Measurements from ENCODE around the gene CD163. TPM values are rescaled to one million over a fixed set of nuclear protein-coding genes. Genes with fewer than 3 reads are reported as not detected.

Gene CD163
- total RNA-seq, 4 donors from 2014 or later, result 14.4 to 72.5 (median 46.7) TPM

DNA sequence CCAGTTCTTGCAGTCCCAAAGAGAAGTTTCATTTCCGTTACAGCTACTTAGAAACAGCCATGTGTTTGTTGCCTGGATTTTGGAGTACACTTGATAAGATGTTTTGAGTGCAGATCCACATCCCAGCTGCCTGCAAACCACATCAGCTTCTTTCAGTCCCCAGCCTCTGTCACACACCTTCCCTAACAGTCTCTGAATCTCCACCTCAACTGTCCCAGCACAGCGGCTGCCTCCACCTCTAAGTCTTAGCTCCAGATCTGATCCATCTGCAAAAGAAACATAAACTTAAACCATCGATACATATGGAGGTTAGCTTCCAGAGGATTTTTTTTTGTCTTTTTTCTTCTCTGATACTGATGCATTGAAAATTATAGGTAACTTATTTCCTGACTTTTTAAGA lies 8.4 kb downstream of the CD163 start:
- H3K4me1 ChIP-seq, result no peaks in the 10 kb centered on the region
- H3K4me3 ChIP-seq, result no peak overlapping the region
- TF ChIP-seq, protein P1, sequence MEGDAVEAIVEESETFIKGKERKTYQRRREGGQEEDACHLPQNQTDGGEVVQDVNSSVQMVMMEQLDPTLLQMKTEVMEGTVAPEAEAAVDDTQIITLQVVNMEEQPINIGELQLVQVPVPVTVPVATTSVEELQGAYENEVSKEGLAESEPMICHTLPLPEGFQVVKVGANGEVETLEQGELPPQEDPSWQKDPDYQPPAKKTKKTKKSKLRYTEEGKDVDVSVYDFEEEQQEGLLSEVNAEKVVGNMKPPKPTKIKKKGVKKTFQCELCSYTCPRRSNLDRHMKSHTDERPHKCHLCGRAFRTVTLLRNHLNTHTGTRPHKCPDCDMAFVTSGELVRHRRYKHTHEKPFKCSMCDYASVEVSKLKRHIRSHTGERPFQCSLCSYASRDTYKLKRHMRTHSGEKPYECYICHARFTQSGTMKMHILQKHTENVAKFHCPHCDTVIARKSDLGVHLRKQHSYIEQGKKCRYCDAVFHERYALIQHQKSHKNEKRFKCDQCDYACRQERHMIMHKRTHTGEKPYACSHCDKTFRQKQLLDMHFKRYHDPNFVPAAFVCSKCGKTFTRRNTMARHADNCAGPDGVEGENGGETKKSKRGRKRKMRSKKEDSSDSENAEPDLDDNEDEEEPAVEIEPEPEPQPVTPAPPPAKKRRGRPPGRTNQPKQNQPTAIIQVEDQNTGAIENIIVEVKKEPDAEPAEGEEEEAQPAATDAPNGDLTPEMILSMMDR (IDR thresholded peaks at IDR 0.05), result no peak
- no peak for TF ChIP-seq POLR2A (IDR thresholded peaks at IDR 0.05)
- H3K27me3 ChIP-seq, result no peaks in the 10 kb centered on the region
- no peak overlapping the region for H3K27ac ChIP-seq
- no peaks in the 10 kb centered on the region for H3K9me3 ChIP-seq
- no peaks in the 10 kb centered on the region for H3K36me3 ChIP-seq
- DNase-seq, result no peak

DNA sequence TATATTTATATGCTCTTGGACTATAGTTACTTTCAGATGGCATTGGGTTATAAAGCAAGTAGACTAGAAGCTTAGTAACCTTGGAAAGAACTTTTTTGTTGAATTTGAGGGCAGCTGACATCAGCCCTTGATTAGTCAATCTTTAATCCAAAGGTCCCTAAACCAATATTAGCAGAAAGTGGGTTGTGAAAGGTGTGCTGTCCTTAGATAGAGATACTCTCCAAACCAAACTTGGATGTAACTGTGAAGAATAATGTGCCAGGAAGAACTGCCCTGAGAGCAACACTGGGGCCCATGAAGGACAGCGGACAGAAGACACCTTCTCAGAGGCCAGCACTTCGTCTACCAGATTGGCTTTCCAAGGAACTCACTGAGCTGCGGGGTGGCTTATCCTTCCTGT lies 10.6 kb downstream of the CD163 start:
- H3K9me3 ChIP-seq, result no peaks in the 10 kb centered on the region
- H3K27me3 ChIP-seq, result no peaks in the 10 kb centered on the region
- no peak overlapping the region for H3K4me3 ChIP-seq
- H3K4me1 ChIP-seq, result no peaks in the 10 kb centered on the region
- no peak overlapping the region for H3K27ac ChIP-seq
- H3K36me3 ChIP-seq, result no peaks in the 10 kb centered on the region
- DNase-seq, result no peak
- TF ChIP-seq, protein P1 (IDR thresholded peaks at IDR 0.05), result no peak
- TF ChIP-seq POLR2A (IDR thresholded peaks at IDR 0.05), result no peak

DNA sequence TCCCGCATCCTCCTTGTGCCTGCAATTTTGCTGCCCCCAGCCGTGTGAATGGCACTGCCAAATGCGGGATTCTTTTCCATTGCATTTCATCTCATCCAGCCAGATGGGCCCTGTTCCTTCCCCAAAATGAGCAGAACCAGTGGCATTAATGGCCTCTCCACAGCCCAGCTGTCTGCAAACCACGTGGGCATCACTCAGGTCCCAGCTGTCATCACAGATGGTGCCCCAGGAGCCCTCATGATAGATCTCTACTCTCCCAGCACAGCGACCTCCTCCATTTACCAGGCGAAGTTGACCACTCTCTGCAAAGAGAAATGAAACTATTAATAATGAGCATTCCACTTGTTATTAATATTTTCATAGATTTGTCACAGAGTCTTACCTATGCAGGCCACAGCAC lies 17.1 kb downstream of the CD163 start:
- Histone ChIP-seq H3K27ac (no peak overlapping the region), H3K27me3 (no peaks in the 10 kb centered on the region), H3K4me1 (no peaks in the 10 kb centered on the region), H3K4me3 (no peak overlapping the region), H3K9me3 (no peaks in the 10 kb centered on the region), H3K36me3 (no peaks in the 10 kb centered on the region)
- TF ChIP-seq, protein P1 (IDR thresholded peaks at IDR 0.05), result no peak
- TF ChIP-seq POLR2A (IDR thresholded peaks at IDR 0.05), result no peak
- no peak for DNase-seq

DNA sequence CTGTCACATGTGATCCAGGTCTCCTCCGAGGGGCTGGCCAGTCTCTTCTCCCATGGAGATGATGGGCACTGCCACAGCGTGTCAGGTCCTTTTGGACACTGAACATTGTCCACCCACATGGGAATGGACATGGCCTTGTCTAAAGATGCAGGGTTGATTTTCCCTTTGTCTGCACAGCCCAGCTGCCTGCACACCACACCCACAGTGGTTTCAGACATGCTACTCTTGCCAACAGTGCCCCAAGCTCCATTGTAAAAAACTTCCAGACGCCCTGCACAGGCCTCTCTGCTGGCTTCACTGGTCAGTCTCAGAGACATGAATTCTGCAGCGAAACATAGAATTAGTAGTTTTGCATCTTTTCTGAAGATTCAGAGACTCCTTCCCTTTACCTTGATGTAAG lies 18.5 kb downstream of the CD163 start:
- no peak overlapping the region for H3K27ac ChIP-seq
- H3K36me3 ChIP-seq, result no peaks in the 10 kb centered on the region
- H3K4me3 ChIP-seq, result no peak overlapping the region
- TF ChIP-seq POLR2A (IDR thresholded peaks at IDR 0.05), result no peak
- TF ChIP-seq, protein P1 (IDR thresholded peaks at IDR 0.05), result no peak
- H3K4me1 ChIP-seq, result no peaks in the 10 kb centered on the region
- no peaks in the 10 kb centered on the region for H3K27me3 ChIP-seq
- no peak for DNase-seq
- no peaks in the 10 kb centered on the region for H3K9me3 ChIP-seq

DNA sequence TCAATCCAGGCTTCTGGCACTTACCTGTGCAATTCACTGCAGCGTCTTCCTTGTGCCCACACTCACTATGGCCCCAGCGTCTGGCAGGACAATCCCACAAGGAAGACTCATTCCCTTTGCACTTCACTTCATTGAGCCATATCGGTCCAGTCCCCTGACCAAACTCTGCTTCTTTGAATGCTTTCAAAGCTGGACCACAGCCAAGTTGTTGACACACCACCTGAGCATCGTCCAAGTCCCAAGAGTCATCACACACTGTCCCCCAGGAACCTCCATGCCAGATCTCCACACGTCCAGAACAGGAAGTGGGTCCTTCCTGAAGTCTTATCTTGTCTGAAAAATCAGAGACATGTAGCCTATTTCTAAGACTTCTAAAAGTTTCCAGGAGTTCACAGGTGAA lies 20.2 kb downstream of the CD163 start:
- TF ChIP-seq, protein P1 (IDR thresholded peaks at IDR 0.05), result no peak
- TF ChIP-seq POLR2A (IDR thresholded peaks at IDR 0.05), result no peak
- no peak overlapping the region for H3K4me3 ChIP-seq
- no peaks in the 10 kb centered on the region for H3K9me3 ChIP-seq
- no peaks in the 10 kb centered on the region for H3K36me3 ChIP-seq
- H3K4me1 ChIP-seq, result no peaks in the 10 kb centered on the region
- H3K27ac ChIP-seq, result no peak overlapping the region
- no peaks in the 10 kb centered on the region for H3K27me3 ChIP-seq
- no peak for DNase-seq

DNA sequence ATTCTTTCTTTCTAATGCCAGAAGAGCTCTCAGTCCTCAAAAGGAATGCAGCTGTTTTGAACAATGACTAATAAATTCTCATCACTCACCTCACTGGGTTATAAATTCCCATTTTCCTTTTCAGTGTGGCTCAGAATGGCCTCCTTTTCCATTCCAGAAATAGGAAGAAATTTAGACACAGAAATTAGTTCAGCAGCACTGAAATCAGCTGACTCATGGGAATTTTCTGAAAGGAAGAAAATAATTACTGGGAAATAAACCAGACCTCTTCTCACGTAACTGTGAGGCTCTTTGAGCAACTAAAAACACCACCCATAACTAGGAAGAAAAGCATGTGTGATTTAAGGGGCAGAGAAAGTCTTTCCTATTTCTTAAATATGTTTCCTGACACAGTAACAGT lies 23.8 kb downstream of the CD163 start:
- Histone ChIP-seq H3K9me3 (no peaks in the 10 kb centered on the region), H3K4me3 (no peak overlapping the region), H3K27ac (no peak overlapping the region), H3K4me1 (no peaks in the 10 kb centered on the region), H3K36me3 (no peaks in the 10 kb centered on the region), H3K27me3 (no peaks in the 10 kb centered on the region)
- no peak for DNase-seq
- no peak for TF ChIP-seq POLR2A (IDR thresholded peaks at IDR 0.05)
- TF ChIP-seq, protein P1 (IDR thresholded peaks at IDR 0.05), result no peak

Data from Peyer's patch (tissue), 4 donors.